HG02798 (cell line): ENCODE measurements around the gene ABCB6.

Experiments used
- ATAC-seq: cut with Tn5 transposase; IDR thresholded peaks from one replicate; pipeline ENCODE4 v1.9.1; 2021; ENCODE audit warnings: mild to moderate bottlenecking; ENCODE audit not compliant: unreplicated experiment, poor library complexity

Gene ABCB6

DNA sequence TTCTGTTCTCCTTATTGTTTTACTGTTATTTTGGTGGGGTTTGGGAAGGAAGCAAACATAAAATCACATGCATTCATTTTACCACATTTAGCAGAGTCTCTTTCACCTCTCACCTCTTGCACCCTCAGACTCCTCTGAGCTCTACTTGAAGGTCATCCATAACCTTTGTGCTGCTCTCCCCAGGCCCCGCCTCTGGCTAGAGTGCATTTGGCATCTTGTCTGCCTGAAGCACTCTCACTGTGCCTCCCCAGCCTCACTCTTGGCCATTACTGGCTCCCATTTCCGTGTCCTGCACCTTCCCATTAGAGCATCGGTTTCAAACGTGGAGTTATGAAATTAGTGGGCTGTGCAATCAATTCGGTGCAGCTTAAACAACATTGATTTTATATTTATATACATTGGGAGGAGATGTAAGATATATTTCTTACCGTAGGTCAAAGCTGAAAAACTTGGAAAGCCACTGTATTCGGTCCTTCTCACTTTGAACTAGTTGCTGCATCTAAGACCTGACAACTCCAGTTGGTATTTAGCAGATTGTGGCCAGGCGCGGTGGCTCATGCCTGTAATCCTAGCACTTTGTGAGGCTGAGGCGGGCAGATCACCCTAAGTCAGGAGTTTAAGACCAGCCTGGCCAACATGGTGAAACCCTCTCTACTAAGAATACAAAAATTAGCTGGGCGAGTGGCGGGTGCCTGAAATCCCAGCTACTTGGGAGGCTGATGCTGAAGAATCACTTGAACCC is 19.1 kb downstream of the ABCB6 start:
- ATAC-seq: no peak

DNA sequence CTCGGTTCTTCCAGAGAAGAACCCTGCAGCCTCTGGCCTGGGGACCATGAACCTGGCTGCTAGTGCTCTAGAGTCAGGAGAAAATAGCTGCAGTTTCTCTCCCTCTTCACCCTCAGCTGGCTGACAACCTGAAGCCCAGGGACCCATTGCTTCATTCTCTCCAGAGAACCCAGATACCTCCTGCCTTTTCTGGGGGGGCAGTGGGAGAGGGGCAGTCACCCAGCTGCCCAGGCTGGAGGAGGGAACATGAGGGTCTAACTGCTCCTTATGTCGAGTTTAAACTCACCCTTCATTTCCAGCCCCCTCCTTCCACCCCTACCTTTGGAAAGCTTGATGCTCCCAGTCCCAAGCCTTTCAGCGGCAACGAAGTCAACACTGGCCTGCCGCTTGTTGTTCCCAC is 19.8 kb downstream of the ABCB6 start:
- ATAC-seq: no peak

DNA sequence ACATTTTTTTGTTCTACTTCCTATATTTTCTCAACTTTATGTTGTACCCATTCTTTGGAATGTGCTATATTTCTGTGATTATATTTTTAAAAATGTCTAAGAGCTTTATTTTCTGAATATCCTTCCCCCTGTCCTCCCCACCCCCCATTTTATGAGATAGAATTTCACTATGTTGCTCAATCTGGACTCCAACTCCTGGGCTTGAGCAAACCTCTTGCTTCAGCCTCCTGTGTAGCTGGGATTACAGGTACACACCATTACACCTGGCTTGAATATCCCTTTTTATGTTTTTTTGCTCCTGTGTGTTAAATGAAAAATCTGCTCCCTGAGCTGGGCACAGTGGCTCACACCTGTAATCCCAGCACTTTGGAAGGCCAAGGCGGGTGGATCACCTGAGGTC is 21.4 kb downstream of the ABCB6 start:
- ATAC-seq: no peak

DNA sequence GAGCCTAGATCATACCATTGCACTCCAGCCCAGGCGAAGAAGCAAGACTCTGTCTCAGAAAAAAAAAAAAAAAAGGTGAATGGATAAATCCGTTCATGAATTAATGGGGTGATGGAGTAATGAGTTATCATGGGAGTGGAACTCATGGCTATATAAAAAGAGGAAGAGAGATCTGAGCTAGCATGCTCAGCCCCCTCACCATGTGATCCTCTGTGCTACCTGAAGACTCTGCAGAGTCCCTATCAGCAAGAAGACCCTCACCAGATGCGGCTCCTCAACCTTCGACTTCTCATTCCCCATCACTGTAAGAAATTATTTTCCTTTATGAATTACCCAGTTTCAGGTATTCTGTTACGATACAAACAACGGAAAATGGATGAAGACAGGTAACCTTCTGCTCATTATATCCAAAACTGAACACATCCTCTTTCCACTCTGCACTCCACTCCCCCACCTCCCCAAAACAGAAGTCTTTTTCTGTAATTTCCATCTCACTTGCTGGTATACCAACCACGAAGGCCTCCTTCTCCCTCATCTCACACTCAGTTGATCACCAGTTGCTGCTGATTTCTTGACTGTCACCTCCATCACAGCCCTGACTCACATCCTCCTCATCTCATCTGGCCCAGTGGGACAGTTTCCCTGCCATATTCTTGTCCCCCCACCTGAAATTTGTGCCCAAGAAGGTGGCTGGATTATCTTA is 31.9 kb downstream of the ABCB6 start:
- ATAC-seq: no peak

DNA sequence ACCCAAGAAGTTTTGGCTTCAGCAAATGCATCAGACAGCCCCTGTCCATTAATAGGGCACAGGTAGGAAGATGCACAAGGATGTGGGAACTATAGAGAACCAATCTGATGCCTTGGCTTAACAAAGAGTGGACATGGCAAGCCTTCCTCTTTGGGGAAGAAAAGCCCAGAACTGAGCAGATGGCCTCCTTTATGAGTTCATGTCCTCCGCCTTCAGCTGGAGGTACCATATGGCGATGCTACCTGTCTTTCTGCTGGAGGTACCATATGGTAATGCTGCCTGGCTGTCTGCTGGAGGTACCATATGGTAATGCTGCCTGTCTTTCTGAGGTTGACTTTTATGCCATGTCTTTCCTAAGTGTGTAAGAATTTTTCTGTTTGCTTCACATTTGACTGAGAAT is 34.6 kb downstream of the ABCB6 start:
- no peak for ATAC-seq

DNA sequence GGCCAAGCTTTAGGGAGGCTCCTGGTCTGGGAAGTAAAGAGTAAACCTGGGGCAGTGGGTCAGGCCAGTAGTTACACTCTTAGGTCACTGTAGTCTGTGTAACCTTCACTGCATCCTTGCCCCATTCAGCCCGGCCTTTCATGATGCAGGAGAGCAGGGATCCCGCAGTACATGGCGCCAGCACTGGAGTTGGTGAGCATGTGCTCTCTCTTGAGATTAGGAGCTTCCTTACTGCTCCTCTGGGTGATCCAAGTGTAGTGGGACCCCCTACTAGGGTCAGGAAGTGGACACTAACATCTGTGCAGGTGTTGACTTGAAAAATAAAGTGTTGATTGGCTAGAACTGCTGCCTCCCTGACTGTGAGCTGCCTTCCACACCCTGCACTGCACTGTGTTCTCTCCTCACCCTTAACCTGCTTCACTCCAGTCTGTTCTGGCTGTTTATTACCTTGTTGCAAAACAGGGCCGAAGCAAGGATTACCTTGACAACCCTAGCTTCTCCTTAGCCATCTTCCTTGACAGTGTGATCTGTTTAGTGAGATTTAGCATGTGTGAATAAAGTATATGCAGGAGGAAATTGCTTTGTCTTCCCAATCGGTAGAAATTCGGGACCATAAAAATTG is 35.5 kb downstream of the ABCB6 start:
- no peak for ATAC-seq

DNA sequence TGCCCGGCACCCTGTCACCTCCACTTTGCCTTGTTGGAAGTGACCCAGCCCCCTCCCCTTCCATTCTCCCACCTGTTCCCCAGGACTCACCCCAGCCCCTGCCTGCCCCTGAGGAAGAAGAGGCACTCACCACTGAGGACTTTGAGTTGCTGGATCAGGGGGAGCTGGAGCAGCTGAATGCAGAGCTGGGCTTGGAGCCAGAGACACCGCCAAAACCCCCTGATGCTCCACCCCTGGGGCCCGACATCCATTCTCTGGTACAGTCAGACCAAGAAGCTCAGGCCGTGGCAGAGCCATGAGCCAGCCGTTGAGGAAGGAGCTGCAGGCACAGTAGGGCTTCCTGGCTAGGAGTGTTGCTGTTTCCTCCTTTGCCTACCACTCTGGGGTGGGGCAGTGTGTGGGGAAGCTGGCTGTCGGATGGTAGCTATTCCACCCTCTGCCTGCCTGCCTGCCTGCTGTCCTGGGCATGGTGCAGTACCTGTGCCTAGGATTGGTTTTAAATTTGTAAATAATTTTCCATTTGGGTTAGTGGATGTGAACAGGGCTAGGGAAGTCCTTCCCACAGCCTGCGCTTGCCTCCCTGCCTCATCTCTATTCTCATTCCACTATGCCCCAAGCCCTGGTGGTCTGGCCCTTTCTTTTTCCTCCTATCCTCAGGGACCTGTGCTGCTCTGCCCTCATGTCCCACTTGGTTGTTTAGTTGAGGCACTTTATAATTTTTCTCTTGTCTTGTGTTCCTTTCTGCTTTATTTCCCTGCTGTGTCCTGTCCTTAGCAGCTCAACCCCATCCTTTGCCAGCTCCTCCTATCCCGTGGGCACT is 36.2 kb downstream of the ABCB6 start:
- no peak for ATAC-seq

DNA sequence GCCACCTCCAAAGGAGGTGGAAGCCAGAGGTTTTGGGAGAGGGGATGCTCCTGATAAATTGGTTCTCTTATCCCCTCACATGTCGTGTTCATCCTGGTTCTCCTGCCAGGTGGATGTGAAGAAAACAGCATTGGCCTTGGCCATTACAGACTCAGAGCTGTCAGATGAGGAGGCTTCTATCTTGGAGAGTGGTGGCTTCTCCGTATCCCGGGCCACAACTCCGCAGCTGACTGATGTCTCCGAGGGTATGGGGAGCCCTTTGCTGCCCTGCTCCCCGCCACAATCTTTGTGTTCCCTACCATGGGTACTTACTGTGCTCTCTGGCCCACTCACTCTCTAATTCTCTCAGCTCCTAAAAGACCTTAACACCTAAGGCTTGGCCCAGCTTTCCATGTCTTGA is 37.2 kb downstream of the ABCB6 start:
- no peak for ATAC-seq

DNA sequence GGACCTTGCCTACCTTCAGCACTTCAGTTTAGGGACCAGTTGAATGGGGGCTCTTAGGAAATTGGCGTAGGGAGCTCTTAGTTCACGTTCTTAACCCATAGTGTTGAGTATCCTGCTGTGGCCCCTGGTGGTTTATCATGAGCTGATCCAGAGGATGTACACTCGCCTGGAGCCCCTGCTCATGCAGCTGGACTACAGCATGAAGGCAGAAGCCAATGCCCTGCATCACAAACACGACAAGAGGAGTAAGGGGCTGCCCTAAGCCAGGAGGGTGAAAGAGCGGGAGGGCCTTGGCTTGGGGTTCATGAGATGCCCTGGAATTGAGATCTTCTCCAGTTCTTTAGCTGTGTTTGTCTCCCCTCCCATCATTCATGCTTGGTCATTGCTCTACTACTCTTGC is 37.8 kb downstream of the ABCB6 start:
- no peak for ATAC-seq

DNA sequence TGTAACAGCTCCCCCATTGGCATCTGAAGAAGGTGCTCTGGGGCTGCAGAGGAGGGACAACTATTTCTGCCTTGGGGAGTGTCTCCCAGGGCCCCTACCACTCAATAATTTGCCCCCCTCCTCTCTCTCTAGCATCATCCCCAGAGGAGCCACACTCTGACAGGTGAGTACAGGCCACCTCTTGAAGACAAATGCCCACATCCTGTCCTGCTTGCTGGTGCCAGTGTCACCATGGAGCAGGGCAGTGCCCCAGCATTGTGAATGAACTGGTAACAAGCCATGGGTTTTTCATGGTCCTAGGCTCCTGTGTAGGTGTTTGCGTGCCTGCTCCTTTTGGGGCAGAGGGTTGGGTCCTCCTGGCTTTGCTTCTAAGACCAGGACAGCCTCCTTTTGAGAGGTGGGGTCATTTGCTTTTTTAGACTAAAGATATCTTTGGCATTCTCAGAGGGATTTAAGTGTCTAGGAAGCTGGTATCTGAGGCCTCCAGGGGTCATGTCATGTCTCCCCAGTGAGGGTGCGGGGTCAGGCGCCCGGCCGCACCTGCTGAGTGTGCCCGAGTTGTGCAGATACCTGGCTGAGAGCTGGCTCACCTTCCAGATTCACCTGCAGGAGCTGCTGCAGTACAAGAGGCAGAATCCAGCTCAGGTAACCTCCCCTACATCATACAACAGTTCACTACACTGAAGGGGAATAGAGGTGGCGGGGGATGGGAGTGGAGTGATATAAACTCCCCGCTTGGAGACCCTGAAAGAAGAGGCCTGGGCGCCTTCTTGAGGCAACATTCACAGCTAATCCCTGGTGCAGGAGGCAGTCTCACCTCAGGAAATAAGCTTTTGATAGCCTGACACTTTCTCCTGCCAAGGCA is 38.9 kb downstream of the ABCB6 start:
- no peak for ATAC-seq

DNA sequence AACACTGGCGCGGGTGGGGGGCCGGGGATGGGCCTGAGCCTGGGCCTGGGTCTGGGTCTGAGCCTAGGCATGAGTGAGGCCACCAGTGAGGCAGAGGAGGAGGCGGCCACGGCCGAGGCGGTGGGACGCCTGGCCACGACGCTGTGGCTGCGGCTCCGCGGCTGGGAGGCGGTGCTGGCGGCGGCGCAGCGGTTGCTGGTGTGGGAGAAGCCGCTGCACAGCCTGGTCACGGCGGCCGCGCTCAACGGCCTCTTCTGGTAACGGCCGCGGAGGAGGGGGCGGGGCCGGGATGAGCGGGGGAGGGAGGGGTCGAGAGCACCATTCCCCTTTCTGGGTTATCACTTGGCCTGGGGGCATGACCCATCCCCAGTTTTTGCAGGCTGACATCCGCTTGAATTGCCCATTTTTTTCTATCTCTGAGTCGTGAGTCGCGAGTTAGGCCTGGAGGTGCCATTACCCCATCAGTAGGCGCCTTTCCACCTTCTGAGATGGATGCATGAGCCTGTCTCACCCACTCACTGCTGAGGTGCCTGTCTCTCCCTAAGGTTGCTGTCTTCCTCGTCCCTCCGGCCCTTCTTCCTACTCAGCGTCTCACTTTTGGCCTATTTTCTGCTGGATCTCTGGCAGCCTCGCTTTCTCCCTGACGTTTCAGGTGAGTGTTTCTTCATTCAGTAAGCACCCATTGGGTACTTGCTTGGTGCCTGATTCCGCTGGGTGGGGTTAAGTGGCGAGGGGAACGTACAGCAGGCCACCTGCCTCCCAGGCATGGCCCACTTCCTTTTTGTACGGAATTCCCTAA is 40.2 kb downstream of the ABCB6 start:
- peak; percentile 24 for ATAC-seq

DNA sequence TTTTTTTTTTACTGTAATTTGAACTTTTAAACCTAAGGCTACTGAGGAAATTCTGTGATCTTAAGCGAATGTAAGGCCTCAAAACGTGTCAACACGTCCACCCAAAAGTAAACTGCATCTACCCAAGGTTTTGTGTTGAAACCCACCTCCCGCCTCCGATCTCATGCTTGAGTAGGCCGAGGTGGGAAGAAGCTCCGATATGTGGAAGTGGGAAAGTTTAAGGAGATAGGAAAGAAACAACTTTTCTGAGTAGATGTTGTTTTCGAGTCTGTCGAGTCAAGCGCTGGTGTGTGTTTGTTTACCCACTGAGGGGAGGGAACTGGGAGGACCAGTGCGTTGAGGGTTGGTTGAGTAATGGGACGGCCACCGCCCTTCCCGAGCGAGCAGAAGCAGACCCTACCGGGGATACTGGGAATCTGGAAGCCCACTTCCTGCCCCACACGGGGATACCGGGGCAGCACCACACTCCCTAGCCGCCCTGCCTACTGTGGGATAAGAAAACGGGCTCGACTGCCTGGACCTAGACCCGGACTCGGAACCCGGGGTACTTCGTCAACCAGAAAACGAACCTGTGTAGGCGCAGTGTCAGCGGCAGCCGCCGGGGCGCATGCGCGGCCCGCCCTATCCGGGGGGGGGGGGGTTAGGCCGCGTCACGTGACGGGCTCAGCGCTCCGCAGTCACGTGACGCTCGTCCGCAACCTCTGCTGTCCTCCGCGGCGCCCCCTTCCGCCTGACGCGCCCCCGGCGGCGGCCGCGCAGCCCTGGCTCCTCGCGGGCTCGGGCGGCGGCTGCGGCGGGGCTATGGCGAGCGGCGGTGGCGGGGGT is 41.0 kb downstream of the ABCB6 start, which contains the start of gene RETREG2:
Gene RETREG2, plus strand, starts transcription at position 724 of the 825 bp plus-strand sequence. Its CDS starts 78 bp downstream, at position 802.
- ATAC-seq: peak; percentile 52

DNA sequence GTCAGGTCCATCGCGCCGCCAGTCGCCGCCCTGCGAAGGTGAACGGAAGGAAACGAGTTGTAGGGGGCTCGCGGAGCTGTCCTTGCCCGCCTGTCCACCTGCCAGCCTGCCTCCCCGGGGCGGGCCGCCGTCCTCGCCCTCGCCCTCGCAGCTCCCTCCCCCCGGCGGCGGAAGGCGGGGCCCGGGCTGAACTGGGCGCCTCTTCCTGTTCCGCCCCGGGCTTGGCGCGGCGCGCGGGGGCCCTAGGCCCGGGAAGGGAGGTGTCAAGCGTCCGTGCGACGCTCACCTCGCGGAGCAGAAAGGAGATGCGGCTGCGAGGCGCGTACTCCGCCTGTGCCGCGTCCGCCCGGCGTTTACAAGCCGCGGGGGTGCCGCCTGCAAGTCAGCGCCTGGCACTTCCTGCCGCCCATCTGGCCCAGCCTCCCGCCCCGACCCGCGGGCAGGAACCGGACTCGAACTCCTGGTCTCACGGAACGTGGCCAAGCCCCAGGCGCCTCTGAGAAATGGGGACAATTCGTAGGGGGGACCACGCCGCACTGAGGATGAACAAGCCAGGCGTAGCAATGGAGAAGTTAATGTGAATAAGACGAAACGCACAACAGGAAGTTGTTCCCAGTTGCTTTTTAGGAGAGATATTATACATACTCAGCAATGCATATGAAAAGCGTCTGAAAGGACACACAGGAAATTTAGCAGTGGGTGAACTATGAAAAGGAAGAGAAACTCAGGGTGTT is 41.8 kb downstream of the ABCB6 start, which contains the start of gene CNPPD1:
Gene CNPPD1, minus strand, starts transcription at position 108 of the 734 bp plus-strand sequence. Its CDS starts 97 bp downstream, at position 11.
- ATAC-seq: peak; percentile 73

DNA sequence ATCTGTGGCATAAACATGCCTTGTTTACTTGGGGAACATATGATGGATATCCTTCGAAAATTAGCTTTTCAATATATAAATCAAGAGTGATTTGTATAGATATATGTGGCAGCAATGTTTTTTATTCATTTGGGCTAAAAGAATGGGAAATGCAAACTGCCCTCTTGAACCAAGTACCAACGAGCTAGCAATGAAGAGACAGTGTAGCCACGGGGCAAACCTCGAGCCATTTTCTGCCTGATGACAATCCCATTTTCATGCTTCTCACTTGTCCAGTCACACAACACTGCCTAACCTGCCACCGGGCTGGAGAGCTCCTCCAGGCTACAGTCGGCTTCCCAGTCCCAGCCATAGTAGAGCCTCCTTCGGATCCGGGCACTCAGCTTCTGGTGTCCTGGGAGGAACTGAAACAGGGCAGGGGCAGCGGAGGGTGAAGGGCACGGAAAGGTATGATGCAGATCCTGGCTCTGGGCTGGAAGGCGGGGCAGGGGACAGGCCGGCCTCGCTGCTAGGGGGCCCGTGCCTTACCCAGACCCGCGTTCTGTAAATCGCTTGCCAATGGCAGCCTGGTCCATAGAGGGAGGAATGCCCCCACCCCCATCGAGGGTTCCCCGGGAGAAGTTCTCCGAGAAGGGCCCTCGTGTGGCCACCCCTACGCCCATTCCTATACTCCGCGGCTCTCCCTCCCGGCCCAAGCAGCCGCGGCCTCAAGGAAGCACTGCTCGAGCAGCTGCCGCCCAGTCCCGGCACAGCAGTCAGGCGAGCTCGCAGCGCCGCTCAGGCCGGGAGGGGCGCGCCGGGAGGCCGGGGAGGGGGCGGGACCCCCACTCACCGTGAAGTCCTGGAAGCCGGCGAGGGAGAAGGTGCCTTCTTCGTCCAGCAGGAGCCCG is 42.6 kb downstream of the ABCB6 start:
- ATAC-seq: peak; percentile 15

DNA sequence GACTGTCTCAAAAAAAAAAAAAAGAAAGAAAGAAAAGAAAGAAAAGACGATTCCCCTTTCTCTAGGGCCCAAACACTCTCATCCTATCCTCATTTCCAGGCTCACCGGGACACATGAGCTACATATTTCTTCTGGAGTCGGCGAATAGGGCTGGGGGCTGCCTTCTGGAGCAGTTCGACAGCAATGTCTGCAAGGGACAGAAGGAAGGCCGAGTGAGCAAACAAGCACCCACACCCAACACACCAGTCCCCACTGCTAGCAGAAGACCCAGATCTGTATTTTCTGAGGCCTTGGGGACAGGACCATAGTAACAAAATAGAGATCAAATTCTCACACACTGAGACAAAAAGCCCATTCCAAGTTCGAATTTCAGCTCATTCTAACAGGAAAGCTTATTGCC is 43.3 kb downstream of the ABCB6 start:
- no peak for ATAC-seq

DNA sequence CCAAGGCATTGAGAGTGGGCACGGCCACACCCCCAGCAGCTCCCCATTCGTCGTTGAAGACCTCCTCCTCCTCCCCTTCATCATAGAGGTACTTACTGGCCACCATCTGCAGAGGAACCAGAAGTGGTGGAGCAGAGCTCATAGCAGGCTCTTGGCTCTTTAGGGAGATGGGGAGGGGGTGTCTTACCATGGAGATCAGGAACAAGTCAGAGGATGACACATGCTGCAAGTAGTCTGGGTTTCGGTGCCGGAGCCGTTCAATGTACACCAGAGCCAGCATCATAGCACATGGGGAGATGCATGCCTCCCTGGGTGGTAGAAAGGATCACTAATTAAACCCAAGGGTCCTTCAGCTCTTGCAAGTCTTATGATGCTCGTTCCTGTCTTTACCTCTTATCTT is 44.0 kb downstream of the ABCB6 start:
- no peak for ATAC-seq
